SKM-1 treated with dmso at 0.1 percent for 144 hours (cell line): ENCODE measurements around the gene SPP2.
A peak's percentile ranks its signal among the peaks of the same experiment; 100 is the strongest.

ENCODE experiments used
- DNase-seq: peaks from one replicate; lab custom pipeline; 2025; ENCODE audit not compliant: unreplicated experiment; lab: John Stamatoyannopoulos, UW

SPP2 gene, protein sequence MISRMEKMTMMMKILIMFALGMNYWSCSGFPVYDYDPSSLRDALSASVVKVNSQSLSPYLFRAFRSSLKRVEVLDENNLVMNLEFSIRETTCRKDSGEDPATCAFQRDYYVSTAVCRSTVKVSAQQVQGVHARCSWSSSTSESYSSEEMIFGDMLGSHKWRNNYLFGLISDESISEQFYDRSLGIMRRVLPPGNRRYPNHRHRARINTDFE

DNA sequence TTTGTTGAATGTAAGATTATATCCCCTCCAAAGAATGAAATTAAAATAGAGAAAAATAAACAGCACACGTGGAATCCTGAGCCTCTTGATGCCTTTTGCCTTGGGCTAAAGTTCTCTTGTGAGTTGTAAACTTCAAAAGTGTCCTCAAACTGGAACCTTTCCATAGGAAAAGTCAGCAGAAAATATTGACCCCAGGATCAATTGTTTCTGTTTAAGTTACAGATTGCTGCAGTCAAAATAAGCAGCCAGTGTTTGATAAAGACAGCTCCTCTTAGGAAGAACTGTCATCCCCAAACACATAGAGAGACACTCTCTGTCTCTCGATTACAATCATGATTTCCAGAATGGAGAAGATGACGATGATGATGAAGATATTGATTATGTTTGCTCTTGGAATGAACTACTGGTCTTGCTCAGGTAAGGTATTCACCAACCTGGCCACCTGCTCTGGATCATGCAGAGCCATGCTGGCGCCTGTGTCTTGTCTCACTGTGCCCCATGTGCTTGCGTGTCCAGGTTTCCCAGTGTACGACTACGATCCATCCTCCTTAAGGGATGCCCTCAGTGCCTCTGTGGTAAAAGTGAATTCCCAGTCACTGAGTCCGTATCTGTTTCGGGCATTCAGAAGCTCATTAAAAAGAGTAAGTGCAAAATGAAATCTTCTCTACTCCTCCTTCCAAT is at the start of gene SPP2:
Gene SPP2 (plus strand): TSS at position 248 of the 681 bp plus-strand sequence. CDS start 85 bp downstream, at position 333.
- no peak for DNase-seq

DNA sequence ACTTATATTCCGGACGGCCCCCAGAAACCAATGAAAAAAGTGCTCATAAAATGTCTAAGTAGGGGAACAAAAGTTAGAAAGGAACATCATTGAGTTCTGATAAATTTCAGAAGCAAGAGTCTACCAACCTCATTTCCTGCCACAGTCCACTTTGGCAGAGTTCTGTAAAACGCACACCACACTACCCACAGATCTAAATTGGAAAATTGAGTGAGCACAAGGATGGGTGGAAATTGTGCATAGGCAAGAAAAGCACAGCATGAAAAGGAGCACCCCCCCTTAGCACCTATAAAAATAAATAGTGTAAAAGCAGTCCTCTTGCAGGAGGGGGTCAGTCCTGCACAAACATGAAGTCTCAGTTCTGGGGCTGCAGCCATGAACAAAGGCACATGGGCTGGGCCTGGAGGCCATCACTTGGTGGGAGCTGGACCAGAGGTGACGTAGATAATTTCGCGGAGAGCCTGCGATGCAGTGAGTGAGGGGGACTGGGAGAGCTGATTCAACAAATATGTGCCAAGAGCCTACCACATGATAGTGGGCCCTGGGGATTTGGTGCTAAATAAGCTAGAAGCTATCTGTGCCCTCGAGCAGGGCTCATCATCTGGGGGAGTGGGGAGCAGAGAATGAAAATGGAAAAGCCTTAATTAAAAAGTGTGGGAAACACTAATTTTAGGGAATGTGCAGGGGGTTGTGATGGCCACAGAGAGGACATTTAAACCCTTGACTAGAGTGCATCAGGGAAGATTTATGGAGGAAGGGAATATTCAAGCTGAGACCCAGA is 48.9 kb upstream of the SPP2 start:
- no peak for DNase-seq

DNA sequence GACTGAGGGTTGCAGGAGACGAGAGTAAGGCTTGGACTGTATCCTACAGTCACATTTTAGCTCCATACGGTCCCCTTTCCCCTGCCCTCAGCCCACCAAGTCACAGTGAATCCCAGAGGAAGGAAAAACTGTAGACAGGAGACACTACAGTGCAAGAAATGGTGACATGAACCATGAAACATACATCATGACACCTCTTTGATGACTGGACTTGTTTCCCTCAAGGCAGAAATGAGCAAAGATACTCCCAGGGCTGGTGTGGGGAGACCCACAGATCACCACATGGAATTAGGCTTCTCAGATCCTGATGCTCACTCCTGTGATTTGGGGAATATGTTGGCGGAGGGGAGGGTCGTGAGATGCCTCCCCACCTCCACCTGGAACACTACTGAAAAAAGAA is 48.2 kb upstream of the SPP2 start:
- DNase-seq = no peak

DNA sequence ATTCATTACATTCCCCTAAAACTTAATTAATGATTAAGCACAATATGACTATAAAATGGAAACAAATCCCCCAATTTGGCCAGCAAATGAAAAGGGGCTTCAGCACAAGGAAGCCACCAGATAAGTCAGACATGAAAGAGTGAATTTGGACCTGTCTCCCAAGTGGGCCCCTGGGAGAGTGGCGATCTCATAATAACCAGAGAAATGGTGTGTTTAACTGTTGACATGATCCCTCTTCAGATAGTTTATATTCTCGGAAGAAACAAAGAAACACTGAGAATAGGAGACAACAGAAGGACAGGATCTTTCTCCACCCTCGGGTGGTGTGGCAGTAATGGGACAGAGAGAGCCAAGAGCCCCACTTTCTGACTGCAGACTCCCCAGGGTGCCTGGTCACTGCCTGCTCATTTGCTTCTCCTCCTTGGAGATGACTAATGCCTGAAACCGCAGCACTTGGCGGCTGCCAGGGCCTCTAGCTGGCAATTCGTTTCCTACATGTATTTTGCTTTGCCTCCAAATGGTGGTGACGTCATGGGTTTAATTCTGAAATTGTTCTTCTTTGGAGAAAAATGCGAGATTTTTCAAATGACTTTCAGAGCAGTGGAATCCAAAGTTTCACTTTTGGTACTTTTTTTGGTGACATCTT is 46.4 kb upstream of the SPP2 start:
- no peak for DNase-seq

DNA sequence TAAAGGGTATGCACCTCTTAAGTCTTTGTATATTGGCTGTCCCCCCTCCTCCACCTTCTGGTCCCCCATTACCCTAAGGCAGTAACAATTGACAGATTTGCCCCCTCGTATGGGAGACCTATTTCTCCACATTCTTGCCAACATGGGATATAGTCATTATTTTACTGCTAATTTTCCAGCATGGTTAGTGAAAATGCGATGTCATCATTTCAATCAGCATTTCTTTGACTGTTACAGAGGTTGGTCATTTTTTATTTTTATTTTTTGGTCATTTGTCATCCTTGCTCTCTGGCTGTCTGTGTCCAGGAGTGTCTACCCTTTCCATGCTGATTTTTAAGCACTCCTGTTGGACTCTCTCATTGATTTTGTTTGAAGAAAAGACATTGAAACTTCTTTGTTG is 45.4 kb upstream of the SPP2 start:
- no peak for DNase-seq

DNA sequence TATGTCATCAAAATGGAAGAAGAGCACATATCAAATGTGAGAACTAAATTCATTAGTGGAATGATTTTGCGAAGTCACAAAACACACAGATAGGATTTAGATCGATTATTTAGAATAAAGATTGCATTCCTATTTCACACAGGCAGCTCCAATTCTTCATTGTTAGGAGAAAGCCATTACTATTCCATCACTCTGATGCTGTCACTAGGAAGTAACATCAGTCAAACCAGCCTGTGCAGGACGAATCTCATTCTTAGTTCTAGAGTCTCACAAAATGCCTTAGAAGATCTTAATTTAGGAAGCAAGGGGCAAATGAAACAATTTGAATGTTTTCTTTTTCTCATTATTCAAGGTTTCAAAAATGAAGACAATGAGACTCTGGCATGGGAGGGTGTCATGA is 44.0 kb upstream of the SPP2 start:
- DNase-seq = no peak

DNA sequence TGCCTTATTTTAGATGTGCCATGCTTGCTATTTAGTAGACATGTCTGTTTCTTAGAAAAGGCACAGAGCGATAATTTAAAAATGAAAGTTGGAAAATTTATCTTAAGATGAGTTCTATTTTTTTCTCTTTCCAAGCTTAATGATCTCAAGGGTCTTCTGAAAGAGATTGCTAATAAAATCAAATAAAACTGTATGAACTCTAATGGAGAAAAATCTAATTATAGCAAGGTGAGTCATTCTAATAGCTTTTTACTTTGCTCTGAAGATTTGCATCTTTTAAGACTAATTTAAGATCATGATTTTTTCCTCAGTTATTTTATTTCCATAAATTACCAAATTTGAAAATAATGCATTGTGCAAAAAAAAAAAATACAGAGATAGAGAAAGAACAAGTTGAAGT is 36.1 kb upstream of the SPP2 start:
- no peak for DNase-seq

DNA sequence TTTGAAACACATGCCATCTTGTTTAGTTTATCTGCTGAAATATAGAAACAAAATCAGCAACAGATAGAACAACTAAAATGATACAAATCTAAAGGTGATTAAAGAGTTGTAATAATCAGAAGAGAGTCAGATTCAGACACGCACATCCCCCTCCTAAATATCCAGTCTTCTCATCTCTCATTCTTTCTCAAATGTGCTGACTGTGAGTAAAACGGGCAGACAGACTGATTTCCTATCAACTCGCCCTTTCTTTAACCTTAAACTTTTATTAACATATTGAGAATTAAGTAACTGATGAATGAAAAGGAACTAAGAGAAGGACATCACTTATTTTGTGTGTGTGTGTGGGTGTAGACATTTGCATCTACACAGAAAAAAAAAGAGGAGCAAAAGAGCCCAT is 34.6 kb upstream of the SPP2 start:
- no peak for DNase-seq

DNA sequence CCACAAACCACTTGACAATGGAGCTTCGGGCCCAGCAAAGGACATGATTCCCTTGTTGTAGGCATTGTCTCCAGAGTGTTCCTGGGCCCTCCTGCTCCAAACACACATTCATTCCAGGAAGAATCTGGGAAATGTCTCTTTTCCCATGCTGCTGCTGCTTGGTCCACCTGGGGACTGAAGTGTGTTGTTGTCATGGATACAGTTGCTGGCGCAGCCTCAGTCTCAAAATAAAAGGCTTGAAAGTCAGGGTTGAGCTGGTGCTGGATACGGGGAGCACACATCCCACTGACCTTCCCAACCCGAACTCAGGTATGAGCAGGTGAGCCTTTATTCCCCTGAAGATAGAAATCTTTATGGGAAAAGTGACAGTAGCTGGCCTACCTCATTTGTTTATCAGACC is 30.6 kb upstream of the SPP2 start:
- DNase-seq = no peak

DNA sequence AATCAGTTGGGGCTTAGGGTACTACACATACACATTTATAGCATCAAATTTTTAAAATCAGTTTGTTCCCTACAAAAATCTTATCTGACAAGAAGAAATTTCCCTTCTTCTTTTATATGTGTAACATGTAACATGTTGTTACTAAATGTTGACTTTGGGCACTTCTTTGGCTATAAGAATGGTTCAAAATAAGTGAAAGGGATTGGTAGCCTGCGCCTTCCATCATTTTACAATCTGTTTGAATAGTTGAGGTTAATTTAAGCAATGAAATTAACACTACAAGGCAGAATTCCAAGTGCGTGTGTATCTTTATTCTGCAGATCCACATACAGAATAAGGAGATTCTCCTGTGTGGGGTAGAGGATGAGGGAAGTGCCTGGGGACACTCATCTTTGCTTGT is 30.2 kb upstream of the SPP2 start:
- no peak for DNase-seq

DNA sequence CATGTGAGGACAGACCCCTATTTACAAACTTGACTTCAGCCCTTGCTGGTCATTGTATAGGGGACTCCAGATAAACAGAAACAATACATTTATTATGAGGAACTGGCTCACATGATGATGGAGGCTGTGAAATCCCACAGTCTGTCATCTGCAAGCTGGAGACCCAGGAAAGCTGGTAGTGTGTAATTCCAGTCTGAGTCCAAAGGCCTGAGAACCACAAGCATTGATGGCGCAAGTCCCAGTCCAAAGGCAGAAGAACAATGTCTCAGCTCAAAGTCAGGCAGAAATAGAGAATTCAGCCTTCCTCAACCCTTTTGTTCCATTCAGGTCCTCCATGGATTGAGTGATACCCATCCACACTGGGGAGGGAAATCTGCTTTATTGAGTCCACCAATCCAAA is 28.1 kb upstream of the SPP2 start:
- no peak for DNase-seq

DNA sequence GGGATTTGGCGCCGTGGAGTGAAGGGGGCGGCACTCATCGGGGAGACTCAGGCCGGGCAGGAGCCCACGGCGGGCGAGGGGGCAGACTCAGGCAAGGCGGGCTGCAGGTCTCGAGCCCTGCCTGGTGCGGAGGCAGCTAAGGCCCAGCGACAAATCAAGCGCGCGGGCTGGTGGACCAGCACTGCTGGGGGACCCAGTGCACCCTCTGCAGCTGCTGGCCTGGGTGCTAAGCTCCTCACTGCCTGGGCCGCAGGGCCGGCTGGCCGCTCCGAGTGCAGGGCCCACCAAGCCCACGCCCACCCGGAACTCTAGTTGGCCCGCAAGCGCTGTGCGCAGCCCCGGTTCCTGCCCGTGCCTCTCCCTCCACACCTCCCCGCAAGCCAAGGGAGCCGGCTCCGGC is 26.2 kb upstream of the SPP2 start:
- DNase-seq = no peak

DNA sequence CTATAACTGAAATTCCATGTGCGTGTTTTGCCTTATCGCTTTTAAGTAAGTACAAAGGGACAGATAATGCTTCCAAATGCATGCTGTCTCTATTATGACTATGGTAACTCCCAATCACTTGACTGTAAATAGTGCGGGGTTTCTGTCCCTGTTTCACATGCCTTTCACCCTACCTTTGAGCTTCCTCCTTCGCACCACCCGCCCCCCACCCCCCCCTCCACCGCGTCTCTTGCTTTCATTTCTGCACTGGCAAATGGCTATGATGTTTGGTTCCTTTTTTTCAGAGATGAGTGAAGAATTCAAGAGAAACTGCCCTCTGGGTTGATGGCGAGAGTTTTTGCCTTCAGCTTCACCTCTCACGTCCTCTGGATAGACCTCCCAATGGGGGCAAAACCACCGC is 25.0 kb upstream of the SPP2 start:
- peak; percentile 10 for DNase-seq

DNA sequence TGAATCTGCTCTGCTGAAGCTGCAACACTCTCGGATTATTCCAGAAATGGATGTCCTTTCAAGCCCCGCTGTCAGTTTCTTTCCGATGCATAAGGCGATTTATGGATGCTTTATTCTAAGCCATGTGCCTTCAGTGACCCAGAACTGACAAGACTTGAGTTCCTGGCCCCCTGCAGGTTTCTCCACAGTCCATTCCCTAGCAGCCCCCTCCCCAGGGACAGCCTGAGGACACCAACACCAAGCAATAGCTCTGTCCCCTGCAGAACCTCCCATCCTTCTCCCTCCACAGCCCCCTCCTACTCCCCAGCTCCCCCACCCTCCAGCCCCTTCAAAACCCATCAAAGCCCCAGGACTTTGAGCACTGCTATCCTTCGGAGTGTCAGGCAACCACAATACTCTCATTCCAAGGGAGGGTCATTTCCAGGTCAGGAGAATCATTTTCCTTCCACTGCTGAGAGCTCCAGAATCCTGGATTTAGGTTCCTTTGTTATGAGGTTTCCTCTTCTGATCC is 24.6 kb upstream of the SPP2 start:
- DNase-seq = no peak

DNA sequence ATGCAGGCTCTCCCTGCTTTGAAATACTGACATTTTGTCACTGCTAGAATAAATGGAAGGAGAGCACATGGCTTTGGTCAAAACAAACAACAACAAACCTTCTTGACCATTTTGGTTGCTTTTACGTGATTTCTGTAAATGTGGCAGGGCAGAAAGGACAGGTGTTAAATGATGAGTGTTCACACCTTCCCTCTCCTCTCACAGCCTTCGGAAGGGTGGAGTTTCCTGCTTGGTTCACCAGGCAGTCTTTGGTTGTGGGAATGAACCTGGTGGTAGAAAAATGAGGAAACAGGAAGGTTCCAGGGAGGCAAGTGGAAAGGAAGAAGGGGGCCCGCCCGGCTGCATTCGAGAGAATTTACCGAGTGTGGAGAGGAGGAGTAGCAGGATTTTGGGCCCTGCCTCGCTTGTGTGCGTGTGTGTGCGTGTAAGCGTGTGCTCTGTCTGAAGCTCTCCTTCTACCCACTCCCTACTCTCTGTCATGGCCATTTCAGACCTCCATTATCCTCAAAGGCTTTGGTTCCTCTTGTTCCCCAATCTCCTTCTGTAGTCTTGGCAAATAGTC is 23.7 kb upstream of the SPP2 start:
- DNase-seq = no peak

DNA sequence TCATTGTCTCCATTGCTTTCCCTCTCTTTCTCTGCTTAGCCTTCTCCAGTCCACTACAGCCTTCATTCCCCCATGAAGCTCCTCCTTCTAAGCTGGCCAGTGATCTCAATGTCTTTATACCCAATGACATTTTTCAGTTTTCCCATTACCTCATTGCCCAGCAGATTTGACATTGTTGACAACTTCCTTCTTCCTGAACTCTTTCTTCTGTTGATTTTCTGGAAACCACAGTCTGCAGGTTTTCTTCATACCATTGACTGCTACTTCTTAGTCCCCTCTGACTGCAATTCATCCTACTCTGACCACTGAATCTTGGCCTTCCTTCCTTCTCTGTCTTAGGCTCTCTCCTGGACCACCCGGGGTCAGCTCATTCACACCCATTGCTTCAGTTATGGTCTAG is 22.9 kb upstream of the SPP2 start:
- no peak for DNase-seq

DNA sequence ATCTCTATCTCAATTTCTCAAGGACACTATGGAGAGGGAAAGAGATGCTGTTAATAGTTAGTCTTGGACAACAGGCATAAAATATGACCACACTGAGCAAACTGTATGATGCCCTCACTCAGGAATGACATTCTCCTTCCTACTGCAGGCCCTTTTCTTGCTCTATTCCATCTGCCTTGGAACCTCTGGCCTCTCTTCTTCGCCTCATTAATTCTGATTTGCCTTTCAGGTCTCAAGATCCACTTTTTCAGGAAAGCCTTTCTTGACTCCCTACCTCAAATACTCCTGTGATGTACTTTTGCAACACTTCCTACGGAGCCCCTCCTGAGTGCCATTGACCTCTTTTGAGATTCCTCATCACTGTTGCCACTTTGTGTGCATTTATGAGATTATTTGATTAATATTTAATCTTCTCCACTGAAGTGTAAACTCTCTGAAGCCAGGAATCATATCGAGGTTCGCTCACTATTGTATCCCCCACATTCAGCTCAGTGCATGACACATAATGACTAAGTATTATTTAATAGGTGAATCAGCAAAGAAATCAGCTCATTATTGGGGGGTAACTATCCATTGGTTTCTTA is 21.3 kb upstream of the SPP2 start:
- DNase-seq = no peak

DNA sequence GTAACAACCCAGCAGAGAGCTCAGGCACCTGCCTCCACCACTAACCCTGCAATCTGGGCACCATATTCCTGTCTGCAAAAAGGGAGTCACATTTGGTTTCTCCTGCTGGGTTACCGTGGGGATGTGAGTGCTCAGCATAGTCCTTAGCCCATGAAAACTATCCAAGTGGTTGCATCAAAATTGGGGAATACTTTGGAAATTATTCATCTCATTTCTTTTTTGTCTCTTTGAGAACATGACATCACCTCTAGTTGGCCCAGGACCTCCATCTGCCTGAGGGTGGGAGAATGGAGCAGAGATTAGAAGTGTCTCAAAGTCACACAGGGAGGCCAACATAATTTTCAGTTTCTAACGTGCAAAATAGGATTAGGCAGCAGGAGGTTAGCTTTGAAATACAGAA is 19.3 kb upstream of the SPP2 start:
- DNase-seq = no peak

DNA sequence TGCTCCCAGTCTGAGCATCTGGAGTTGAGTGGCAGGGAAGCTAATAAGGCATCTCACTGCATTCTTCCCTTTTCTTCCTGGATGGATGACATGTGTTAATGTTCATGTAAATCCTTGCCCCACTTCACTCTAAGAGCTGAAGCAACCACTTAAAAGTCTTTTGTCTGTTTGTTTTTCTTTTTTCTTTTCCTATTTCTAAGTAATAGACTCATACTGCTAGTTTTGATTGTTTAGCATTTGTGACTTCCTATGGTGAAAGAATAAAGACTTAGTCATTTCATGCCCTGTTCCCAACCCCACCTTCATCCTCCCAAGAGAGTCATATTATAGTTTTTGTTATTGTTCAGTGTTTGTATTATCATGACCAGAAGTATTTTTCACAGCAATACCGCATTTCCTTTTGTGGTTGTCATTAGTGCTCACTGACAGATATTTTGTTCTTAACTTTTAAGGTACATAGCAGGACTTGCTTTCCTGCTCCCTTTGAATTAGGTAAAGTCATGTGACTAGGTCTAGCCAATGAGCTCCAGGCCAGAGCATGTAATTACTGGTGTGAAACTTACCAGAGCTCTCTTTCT is 18.1 kb upstream of the SPP2 start:
- no peak for DNase-seq

DNA sequence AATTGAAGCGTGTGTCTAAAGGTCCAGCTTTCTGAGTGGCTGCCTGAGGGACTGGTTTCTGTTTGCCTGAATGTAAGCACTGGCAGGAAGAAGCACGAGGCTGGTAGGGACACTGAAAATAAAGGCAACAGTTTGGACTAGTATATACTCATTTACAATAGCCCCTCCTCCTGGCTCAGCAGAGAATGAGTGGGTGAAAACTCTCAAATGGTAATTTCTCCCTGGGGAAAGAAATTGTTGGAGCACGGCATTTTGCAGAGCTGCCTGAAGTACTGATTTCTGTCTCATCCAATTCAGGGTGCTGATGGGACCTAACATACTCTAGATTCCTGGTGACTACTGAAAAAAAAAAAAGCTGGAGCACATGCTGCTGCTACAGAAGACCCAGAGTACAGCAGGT is 17.3 kb upstream of the SPP2 start:
- DNase-seq = no peak

DNA sequence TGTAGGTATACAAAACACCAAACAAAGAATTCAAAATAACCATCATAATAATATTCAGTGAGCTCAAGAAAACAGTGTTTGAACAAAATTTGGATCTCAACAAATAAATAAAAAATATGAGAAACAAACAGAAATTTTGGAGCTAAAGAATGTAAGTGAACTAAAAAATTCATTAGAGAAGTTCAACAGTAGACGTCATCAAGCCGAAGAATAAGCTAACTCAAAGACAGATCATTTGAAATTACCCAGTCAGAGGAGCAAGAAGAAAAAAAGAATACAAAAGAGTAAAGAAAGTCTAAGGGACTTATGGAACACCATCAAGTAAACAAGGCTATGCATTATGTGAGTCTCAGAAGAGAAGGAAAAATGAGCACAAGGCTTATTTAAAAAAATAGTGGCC is 16.6 kb upstream of the SPP2 start:
- DNase-seq = no peak
